Common myeloid progenitor, CD34-positive (primary cell): Measurements from ENCODE around the gene MME. TPM values are rescaled to one million over a fixed set of nuclear protein-coding genes. Genes with fewer than 3 reads are reported as not detected.
A peak's percentile ranks its signal among the peaks of the same experiment; 100 is the strongest.

ENCODE experiments used
- CTCF ChIA-PET: fragments of 350-600 bp; sonication (Branson Sonifier 250); formaldehyde crosslinking; loops from one replicate; lab custom pipeline; 2021; ENCODE audit warnings: antibody characterized with exemption; lab: Charles Lee
- POLR2A ChIA-PET: fragments of 350-600 bp; sonication (Branson Sonifier 250); formaldehyde crosslinking; loops from one replicate; lab custom pipeline; 2021; ENCODE audit warnings: antibody characterized with exemption; lab: Charles Lee
- DNase-seq, 3 donors: peaks; one replicate each; pipeline versions ENCODE4 v3.0.0 to v3.0.0-alpha.2; 2013
- H3K27ac ChIP-seq, 2 experiments: 1 replicate in 1 of 2; 2 replicates in 1 of 2; pipeline ENCODE4 v1.7.0; 2013; ENCODE audit warnings: inconsistent platforms in 2 of 2, low read length in 2 of 2, mild to moderate bottlenecking in 2 of 2, low read depth in 1 of 2, moderate library complexity in 1 of 2; ENCODE audit not compliant: severe bottlenecking in 2 of 2, insufficient read depth in 1 of 2, poor library complexity in 1 of 2
- H3K27me3 ChIP-seq, 5 experiments: replicated peaks in 2 of 5; 1 replicate in 3 of 5; 2 replicates in 2 of 5; pipeline versions ENCODE4 v1.6.1 to v1.7.0; 2013; ENCODE audit warnings: low read length in 4 of 5, mild to moderate bottlenecking in 2 of 5, moderate library complexity in 2 of 5, inconsistent platforms in 1 of 5; ENCODE audit not compliant: insufficient read depth in 5 of 5, control insufficient read depth in 4 of 5
- H3K36me3 ChIP-seq, 4 experiments: 1 replicate in 2 of 4; 2 replicates in 2 of 4; pipeline versions ENCODE4 v1.6.1 to v1.7.0; 2013; ENCODE audit warnings: low read length in 3 of 4, control low read depth in 1 of 4, mild to moderate bottlenecking in 1 of 4; ENCODE audit not compliant: control insufficient read depth in 4 of 4, insufficient read depth in 4 of 4
- H3K4me1 ChIP-seq, 4 experiments: 1 replicate in 3 of 4; 2 replicates in 1 of 4; pipeline versions ENCODE4 v1.6.1 to v1.7.1; 2013; ENCODE audit warnings: low read length in 3 of 4, mild to moderate bottlenecking in 3 of 4, control low read depth in 1 of 4, inconsistent platforms in 1 of 4, moderate library complexity in 1 of 4; ENCODE audit not compliant: control insufficient read depth in 4 of 4, insufficient read depth in 4 of 4; ENCODE audit errors: control extremely low read depth in 1 of 4
- H3K4me3 ChIP-seq, 7 experiments: 1 replicate in 4 of 7; 2 replicates in 3 of 7; pipeline versions ENCODE4 v1.5.1 to v1.7.0; 2013; ENCODE audit warnings: mild to moderate bottlenecking in 7 of 7, low read length in 6 of 7, moderate library complexity in 6 of 7, inconsistent platforms in 2 of 7, low read depth in 2 of 7, control low read depth in 1 of 7; ENCODE audit not compliant: insufficient read depth in 4 of 7, control insufficient read depth in 1 of 7; ENCODE audit errors: extremely low read depth in 1 of 7
- H3K9me3 ChIP-seq, 5 experiments: 1 replicate in 4 of 5; 2 replicates in 1 of 5; pipeline versions ENCODE4 v1.6.1 to v1.7.1; 2013; ENCODE audit warnings: low read length in 4 of 5, mild to moderate bottlenecking in 2 of 5, inconsistent platforms in 1 of 5, low read depth in 1 of 5, moderate library complexity in 1 of 5; ENCODE audit not compliant: control insufficient read depth in 4 of 5, insufficient read depth in 2 of 5; ENCODE audit errors: control extremely low read depth in 1 of 5
- WGBS: methylation state at CpG from one replicate; pipeline ENCODE4 v1.1.5; 2013; ENCODE audit not compliant: insufficient coverage; 5-methylcytosine and 5-hydroxymethylcytosine counted together
- polyA plus RNA-seq: library from polyadenylated mRNA; unstranded; fragments of 120-200 nt; gene quantifications from one replicate; pipeline ENCODE4 v1.2.1, GENCODE V29; 2013

MME gene
- 4.2 TPM for polyA plus RNA-seq

- peak in 2 of 3 donors; percentile 23 to 39 for DNase-seq
- Histone ChIP-seq H3K27me3 (peaks cover 3 to 30% (median 11%) of the 10 kb centered on the region in 5 experiments), H3K9me3 (peaks cover 0 to 4% (median 0%) of the 10 kb centered on the region in 5 experiments), H3K4me3 (peak within 1 kb of the TSS; percentile 39 to 87 (median 74)), H3K27ac (no peak within 1 kb of the TSS), H3K4me1 (peaks cover 6 to 15% (median 14%) of the 10 kb centered on the region in 4 experiments), H3K36me3 (no peaks in the 10 kb centered on the region)
- under 1% methylated on average over 40 of the region's 51 CpGs for WGBS
- POLR2A ChIA-PET = no interaction called here
- CTCF ChIA-PET = no interaction called here
These were observed at the start of gene MME for GRCh38 chr3:155079746-155080487. TSS of gene MME (plus strand) at chr3:155080319. CDS start at chr3:155084168, 3,849 bp downstream.

- peaks cover 0 to 7% (median 0%) of the 10 kb centered on the region in 5 experiments for H3K9me3 ChIP-seq
- H3K4me1 ChIP-seq = peaks cover 0 to 21% (median 8%) of the 10 kb centered on the region in 4 experiments
- DNase-seq = no peak
- ChIA-PET CTCF (no interaction called here), POLR2A (no interaction called here)
- no peaks in the 10 kb centered on the region for H3K27me3 ChIP-seq
- H3K27ac ChIP-seq = no peak overlapping the region
- no peaks in the 10 kb centered on the region for H3K36me3 ChIP-seq
- no peak overlapping the region for H3K4me3 ChIP-seq
These were observed 48.9 kb upstream of the MME start for GRCh38 chr3:155031186-155031585.

GRCh38 chr3:155032918-155033317, 47.2 kb upstream of the MME start:
- ChIA-PET POLR2A (interaction anchor here (0.7 kb wide), 1 partner anchor 1940 kb away, joined by 3 read pairs; no protein-coding TSS in a partner anchor), CTCF (interaction anchor here (1.2 kb wide), 1 partner anchor 289 kb away, joined by 3 read pairs; no protein-coding TSS in a partner anchor)
- Histone ChIP-seq H3K4me3 (no peak overlapping the region), H3K36me3 (no peaks in the 10 kb centered on the region), H3K4me1 (peaks cover 0 to 8% (median 3%) of the 10 kb centered on the region in 4 experiments), H3K27ac (peak overlapping the region in 1 of 2 experiments; percentile 4), H3K9me3 (peaks cover 0 to 7% (median 0%) of the 10 kb centered on the region in 5 experiments), H3K27me3 (no peaks in the 10 kb centered on the region)
- DNase-seq = peak; percentile 14 to 77 (median 64)

GRCh38 chr3:155034786-155035185, 45.3 kb upstream of the MME start:
- no peak for DNase-seq
- ChIA-PET POLR2A (no interaction called here), CTCF (no interaction called here)
- Histone ChIP-seq H3K4me1 (peaks cover 0 to 8% (median 3%) of the 10 kb centered on the region in 4 experiments), H3K36me3 (no peaks in the 10 kb centered on the region), H3K9me3 (peaks cover 0 to 3% (median 0%) of the 10 kb centered on the region in 5 experiments), H3K27me3 (no peaks in the 10 kb centered on the region), H3K4me3 (no peak overlapping the region), H3K27ac (no peak overlapping the region)
- WGBS = no CpG with 5 or more reads among the region's 4 CpGs

- no peak for DNase-seq
- POLR2A ChIA-PET = no interaction called here
- CTCF ChIA-PET = no interaction called here
- H3K9me3 ChIP-seq = no peaks in the 10 kb centered on the region
- H3K4me1 ChIP-seq = peaks cover 0 to 8% (median 3%) of the 10 kb centered on the region in 4 experiments
- H3K27ac ChIP-seq = no peak overlapping the region
- H3K4me3 ChIP-seq = no peak overlapping the region
- H3K36me3 ChIP-seq = no peaks in the 10 kb centered on the region
- WGBS = 94% methylated on average over 2 of the region's 2 CpGs
- H3K27me3 ChIP-seq = no peaks in the 10 kb centered on the region
These were observed 44.6 kb upstream of the MME start for GRCh38 chr3:155035553-155035952.

GRCh38 chr3:155037508-155038202, 42.5 kb upstream of the MME start:
- Histone ChIP-seq H3K9me3 (no peaks in the 10 kb centered on the region), H3K4me1 (peaks cover 0 to 3% (median 1%) of the 10 kb centered on the region in 4 experiments), H3K27me3 (no peaks in the 10 kb centered on the region), H3K4me3 (no peak overlapping the region), H3K36me3 (no peaks in the 10 kb centered on the region), H3K27ac (no peak overlapping the region)
- DNase-seq = peak in 2 of 3 donors; percentile 4 to 16
- POLR2A ChIA-PET = no interaction called here
- CTCF ChIA-PET = no interaction called here
- WGBS = 73% methylated on average over 4 of the region's 5 CpGs

GRCh38 chr3:155038203-155038554, 41.9 kb upstream of the MME start:
- no peaks in the 10 kb centered on the region for H3K4me1 ChIP-seq
- H3K36me3 ChIP-seq = no peaks in the 10 kb centered on the region
- peak overlapping the region in 1 of 2 experiments; percentile 27 for H3K27ac ChIP-seq
- ChIA-PET CTCF (no interaction called here), POLR2A (no interaction called here)
- no peak overlapping the region for H3K4me3 ChIP-seq
- H3K9me3 ChIP-seq = no peaks in the 10 kb centered on the region
- DNase-seq = no peak
- H3K27me3 ChIP-seq = no peaks in the 10 kb centered on the region
- 100% methylated on average over 1 of the region's 2 CpGs for WGBS
